ENCODE results near the gene CEMIP. TPM values are rescaled to one million over a fixed set of nuclear protein-coding genes. Genes with fewer than 3 reads are reported as not detected.

CEMIP gene
- total RNA-seq, 1 donor from 2014 or later: not detected

GRCh38 chr15:80878867-80879250 lies 99.7 kb downstream of the CEMIP start:
- intact Hi-C loops (cut with micrococcal nuclease): no loop called here

DNA sequence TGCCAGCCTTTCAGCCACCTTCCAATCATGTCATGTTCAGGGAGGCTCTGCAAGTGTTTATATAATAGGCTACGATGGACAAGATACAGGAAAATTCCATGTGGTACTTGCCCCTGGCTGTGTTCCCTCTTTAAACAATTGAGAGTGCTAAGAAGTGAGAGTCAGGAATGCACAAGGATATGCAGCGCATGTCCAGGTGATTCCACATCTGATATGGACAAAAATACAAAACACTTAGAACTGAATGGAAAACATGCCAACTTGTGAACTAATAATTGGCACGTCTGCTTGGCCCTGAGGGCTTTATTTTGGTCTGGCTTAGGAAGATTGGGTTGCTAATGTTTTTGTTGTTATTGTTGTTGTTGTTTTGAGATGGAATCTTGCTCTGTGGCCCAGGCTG lies 100.9 kb downstream of the CEMIP start:
- intact Hi-C loops (cut with micrococcal nuclease): no loop called here

DNA sequence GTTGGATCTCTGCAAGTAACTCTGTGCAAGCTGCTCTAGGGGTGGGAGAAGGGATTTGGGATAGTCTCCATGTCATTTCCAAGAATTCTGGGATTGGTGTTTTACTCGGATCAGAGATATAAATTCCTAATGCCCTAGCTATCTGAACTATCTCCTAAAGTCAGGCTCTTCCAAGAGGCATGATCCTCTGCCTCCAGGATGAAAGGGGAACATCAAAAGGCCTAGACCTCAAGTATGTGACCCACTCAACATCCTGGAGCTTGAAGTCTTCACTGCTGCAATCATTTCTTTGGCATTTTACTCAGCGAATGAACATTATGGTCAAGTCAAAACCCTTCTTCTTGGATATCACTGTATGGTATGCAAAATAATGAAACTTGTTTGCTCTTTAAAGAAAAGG lies 104.5 kb downstream of the CEMIP start:
- intact Hi-C loops (cut with micrococcal nuclease): no loop called here

GRCh38 chr15:80885016-80885579 lies 105.9 kb downstream of the CEMIP start:
- intact Hi-C loops (cut with micrococcal nuclease): no loop called here

GRCh38 chr15:80887148-80887547 lies 108.0 kb downstream of the CEMIP start:
- intact Hi-C loops (cut with micrococcal nuclease): no loop called here

DNA sequence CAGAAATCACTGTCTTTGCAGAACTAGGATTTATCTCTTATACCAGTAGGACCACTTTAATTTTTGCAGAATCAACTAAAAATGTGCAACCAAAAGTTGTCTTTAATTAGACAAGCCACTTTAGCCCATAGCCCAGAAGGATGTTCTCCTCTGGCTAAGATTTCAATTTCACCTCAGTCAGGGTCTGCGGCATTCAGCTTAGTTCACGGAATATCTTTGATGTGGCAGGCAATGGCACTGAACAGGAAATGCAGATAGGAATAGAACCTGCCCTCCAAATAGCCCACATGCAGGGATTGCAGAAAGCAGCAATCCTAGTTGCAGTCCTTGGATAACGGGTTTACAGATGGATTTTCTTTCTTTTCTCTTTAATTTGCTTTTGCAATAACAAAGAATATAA lies 109.7 kb downstream of the CEMIP start:
- intact Hi-C loops (cut with micrococcal nuclease): no loop called here

DNA sequence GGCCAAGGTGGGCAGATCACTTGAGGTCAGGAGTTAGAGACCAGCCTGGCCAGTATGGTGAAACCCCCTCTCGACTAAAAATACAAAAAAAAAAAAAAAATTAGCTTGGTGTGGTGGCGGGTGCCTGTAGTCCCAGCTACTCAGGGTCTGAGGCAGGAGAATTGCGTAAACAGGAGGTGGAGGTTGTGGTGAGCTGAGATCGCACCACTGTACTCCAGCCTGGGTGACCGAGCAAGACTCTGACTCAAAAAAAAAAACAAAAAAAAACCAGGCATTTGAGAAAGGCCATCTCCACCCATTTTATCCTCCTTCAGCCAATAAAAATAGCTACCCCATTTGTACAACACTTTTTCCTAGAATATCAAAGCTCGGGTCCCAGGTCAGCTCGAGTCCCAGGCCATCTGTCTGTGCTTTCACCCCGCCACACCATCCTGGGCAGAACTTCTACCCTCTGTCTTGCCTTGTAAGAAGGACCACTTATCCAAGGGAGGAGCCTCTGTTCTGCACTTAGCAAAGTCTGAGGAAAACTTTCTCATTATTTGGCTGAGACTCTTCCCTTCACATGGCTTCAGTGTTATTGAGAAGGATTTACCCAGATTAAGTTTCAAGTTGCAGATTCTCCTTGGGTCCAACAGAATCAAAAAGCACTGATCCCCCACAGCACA lies 111.3 kb downstream of the CEMIP start:
- intact Hi-C loops (cut with micrococcal nuclease): no loop called here

- intact Hi-C loops (cut with micrococcal nuclease): no loop called here
These were observed 111.8 kb downstream of the CEMIP start for GRCh38 chr15:80891006-80891405.

DNA sequence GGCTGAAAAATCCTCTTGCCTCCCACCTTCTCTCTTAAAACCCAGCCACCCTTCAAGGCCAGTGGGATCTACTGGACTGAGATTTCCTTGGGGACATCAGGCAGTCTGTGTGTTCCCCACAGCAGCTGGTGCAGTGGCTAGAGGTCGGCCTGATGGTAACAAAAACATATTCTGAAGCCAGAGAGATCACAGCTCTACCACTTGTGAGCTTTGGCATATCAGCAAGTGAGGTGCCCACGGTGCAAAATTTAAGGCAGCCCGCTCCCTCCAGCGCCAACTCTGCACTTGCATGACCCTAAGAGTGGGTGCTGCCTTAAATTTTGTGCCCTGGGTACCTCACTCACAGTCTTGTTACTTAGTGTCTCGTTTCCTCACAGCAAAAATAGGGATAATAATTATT lies 113.2 kb downstream of the CEMIP start:
- intact Hi-C loops (cut with micrococcal nuclease): no loop called here

DNA sequence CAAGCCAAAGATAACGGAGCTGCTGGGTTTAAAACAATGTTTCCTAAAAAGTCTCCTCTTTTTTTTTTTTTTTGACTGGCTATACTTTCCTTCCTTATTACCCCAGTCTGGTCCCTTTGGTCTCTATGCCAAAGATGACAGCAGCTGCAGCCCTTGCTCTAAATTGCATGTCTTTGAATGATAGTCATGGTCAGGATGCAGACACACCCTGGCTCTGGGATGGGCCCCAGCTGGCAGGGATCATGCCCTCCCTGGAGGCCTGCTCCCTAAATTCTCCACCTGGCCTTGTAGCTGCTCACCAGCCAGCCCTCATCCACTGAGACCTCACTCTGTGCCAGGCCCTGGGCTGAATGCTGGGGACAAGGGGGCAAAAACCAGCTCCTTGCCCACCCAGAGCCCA lies 114.6 kb downstream of the CEMIP start:
- intact Hi-C loops (cut with micrococcal nuclease): no loop called here

GRCh38 chr15:80895091-80895490 lies 115.9 kb downstream of the CEMIP start:
- intact Hi-C loops (cut with micrococcal nuclease): no loop called here

DNA sequence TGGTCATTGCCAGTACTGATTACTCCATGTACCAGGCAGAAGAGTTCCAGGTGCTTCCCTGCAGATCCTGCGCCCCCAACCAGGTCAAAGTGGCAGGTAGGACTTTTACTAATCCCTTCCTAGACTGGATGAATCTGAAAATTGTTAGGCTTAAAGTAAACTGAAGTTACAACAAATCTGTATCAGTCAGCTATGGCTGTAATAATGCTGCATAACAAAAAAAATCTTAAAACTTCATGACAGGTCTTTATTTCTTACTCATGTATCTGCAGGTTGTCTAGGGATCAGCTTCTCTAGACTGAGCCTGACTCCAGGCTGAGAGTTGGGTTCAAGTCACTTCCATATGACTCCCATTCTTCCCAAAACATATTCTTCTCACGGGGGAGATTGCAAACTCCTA lies 116.8 kb downstream of the CEMIP start:
- intact Hi-C loops (cut with micrococcal nuclease): no loop called here

GRCh38 chr15:80898040-80898439 lies 118.9 kb downstream of the CEMIP start:
- intact Hi-C loops (cut with micrococcal nuclease): no loop called here

- intact Hi-C loops (cut with micrococcal nuclease): no loop called here
These were observed 123.2 kb downstream of the CEMIP start for GRCh38 chr15:80902298-80902801.

- intact Hi-C loops (cut with micrococcal nuclease): no loop called here
These were observed 125.8 kb downstream of the CEMIP start for GRCh38 chr15:80904998-80905397.

DNA sequence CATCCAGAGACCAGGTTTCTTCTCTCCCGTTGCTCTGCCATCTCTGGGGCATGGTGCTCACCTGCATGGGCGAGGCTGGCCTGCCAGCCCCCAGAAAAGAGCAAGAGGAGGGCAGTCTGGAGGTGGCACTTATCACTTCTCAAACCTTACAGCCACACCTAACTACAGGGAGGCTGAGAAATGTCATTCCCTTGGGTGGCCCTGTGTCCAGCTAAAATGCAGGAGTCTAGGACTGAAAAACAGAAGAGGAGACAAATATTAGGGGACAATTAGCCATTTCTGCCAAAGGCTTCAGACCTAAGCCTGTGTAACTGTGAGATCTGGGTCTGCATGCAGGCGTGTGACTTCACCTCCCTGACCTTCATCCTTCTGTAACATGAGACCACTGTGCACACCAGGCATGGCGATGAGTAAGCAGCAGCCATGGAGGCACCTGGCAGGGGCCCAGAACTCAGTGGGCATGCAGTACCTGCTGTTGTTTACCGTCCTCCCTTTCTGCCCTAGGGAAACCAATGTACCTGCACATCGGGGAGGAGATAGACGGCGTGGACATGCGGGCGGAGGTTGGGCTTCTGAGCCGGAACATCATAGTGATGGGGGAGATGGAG lies 127.1 kb downstream of the CEMIP start:
- intact Hi-C loops (cut with micrococcal nuclease): no loop called here

DNA sequence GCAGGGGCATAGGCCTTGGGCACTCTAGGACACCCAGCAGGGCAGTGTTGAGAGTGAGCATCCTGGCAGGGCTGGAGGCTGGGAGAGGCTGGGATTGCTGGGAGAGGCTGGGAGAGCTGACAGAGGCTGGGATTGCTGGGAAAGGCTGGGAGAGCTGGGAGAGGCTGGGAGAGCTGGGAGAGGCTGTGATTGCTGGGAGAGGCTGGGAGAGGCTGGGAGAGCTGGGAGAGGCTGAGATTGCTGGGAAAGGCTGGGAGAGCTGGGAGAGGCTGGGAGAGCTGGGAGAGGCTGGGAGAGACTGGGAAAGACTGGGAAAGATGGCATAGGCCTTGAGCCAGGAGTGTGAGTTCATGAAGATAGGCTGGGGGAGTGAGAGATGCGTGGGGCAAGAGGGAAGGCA lies 132.7 kb downstream of the CEMIP start:
- intact Hi-C loops (cut with micrococcal nuclease): no loop called here

GRCh38 chr15:80912673-80913072 lies 133.5 kb downstream of the CEMIP start:
- intact Hi-C loops (cut with micrococcal nuclease): no loop called here

- intact Hi-C loops (cut with micrococcal nuclease): no loop called here
These were observed 134.4 kb downstream of the CEMIP start for GRCh38 chr15:80913541-80913940.

DNA sequence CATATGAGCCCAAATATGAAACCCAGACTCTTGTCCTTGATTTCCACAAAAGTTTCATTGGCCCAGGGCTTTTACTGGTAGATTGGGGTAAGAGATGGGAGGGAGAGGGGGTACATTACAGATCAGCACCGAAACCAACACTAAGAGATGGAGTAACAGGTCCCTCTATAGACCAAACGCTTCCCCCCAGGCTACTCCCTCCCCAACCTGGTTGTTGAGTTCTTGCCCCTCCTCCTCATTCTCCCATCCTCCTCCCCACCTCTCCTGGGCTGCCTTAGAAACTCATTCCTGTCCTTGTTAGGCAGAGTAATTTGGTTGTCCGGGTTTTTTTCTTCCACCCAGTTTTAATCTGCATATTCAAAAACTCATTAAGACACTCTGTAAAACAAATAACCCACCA lies 136.3 kb downstream of the CEMIP start:
- intact Hi-C loops (cut with micrococcal nuclease): no loop called here

DNA sequence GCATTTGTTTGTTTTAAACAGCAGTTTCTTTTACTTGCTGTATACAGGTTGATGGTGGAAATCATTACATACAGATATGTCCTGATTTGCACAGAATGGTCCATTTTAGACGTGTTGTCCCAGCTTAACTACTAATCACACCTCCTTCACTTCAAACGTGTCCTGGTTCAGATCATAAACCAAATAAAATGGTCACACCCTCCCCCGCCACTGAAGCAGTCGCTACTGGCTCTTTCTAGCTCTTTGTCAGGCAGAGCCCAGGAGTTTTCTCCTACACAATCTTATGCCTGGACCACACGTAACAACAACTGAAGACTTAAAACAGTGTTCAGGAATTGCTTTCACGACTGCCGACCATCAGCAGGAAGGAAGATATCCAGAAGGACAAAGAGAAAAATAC lies 136.9 kb downstream of the CEMIP start:
- intact Hi-C loops (cut with micrococcal nuclease): no loop called here

DNA sequence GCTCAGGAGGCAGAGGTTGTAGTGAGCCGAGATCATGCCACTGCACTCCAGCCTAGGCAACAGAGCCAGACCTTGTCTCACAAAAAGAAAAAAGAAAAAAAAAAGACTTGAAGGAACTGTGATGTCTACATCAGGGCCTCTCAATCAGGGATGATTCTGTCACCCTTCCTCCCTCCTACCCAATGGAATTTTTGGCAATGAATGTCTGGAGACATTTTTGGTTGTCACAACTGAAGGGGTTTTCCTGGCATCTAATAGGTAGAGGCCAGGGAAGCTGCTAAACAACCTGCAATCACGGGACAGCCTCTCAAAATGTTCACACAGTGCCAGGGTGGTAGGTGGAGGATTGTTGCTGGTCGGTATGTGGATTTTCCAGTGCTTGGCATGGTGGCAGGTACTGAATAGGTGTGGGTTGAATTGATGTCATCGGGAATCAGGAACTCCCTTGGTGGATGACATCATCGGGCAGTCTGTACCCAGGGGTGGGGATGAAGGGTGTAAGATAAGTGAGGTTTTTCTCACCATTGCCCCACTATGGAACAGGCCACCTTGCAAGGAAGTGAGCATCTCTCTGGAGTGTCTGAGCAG lies 139.1 kb downstream of the CEMIP start:
- intact Hi-C loops (cut with micrococcal nuclease): no loop called here
